Limb (tissue), 2 donors: ENCODE data around the gene MLLT3.
"Not testable (repeated sequence)": the region's sequence is repeated elsewhere in the genome, so short reads cannot be mapped to it uniquely, and the experiment has no call there.

Source experiments
- DNase-seq, 2 donors: peaks; one replicate each; pipeline ENCODE4 v3.0.0-alpha.2; 2016; ENCODE audit errors: extremely low spot score in 2 of 2

The MLLT3 gene

DNA sequence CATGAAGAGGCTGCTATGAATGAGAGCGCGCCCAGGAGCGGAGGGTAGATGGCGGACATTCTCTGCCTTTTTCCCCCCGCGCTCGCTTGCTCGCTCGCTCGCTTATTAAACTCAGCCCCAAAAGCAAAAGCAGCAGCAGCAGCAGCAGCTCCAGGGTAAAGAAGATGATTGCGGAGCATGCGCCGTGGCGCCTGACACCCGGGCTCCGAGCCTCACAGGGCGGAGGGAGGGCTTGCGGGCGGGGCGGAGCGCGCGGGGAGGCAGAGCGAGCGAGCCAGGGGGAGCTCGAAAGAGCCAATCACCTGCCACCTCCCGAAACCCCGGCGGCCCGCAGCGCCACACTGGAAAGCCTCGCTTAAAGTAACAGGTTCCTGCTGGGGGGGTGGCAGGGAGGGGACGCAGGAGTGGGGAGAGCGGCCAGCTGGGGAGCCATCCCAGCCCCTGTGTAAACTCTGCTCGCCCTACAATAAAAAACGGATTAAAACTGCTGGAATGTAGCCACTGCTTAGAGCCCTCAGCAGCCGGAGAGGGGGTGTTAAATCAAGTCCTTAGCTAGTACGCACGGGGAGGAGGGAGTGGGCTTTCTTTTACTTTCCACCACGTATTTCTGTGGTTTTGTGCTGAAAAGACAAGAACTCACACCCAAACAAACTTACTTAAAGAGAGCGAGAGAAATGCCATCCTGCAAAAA is at the start of gene MLLT3:
TSS of gene MLLT3 (minus strand) at position 170 of the 691 bp plus-strand sequence.
- DNase-seq, result peak; percentile 97

DNA sequence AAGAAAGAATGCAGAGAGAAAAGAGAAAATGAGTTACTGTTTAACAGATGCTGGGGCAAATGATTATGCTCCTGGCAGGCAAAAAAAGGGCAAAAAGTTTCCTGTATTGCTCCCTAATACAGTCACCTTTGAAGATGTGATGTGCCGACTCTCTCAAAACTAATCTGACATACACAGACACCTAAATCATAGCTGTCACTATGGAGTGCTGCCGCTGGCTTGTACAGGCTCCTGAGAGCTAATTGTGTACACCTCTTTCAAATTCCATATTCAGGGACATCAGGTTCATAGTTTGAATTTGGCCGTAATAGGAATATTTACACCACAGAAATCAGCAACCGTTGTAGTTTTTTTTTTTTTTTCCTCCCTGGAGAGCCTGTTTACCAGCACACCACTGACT is 49.3 kb upstream of the MLLT3 start:
- no peak for DNase-seq

GRCh38 chr9:20670395-20670794 is 48.1 kb upstream of the MLLT3 start:
- no peak for DNase-seq

DNA sequence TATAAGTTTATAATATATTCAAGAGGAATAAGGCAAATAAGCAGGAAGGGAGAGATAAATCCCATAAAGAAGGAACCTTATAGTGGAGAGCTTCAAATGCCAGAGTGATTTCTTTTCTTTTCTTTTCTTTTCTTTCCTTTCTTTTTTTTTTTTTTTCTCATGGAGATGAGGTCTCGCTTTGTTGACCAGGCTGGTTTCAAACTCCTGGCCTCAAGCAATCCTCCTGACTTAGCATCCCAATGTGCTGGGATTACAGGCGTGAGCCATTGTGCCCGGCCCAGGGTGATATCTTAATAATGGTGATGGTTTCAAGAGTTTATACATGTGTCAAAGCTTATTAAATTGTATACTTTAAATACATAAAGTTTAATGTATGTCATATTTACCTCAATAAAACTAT is 42.2 kb upstream of the MLLT3 start:
- no peak for DNase-seq

- DNase-seq, result no peak
These were observed 40.8 kb upstream of the MLLT3 start for GRCh38 chr9:20663133-20663532.

DNA sequence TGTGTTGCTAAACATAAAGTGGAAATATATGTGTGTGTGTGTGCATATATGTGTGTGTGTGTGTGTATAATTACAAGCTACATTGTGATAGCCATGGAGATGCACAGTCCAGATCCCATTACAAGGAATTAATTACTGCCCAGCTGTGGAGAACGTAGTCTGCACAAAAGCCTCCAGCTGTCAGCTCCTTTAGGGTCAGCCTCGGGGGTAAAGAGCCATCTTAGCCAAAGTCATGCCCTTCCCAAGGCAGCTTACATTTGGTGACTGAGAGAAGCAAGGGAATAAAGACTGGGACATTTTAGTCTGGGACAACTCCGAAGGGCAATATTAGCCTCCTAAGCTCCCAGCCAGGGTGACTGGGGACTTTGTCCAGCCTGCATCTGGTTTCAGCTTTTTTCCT is 39.9 kb upstream of the MLLT3 start:
- DNase-seq, result no peak

- no peak for DNase-seq
These were observed 37.2 kb upstream of the MLLT3 start for GRCh38 chr9:20659474-20659967.

DNA sequence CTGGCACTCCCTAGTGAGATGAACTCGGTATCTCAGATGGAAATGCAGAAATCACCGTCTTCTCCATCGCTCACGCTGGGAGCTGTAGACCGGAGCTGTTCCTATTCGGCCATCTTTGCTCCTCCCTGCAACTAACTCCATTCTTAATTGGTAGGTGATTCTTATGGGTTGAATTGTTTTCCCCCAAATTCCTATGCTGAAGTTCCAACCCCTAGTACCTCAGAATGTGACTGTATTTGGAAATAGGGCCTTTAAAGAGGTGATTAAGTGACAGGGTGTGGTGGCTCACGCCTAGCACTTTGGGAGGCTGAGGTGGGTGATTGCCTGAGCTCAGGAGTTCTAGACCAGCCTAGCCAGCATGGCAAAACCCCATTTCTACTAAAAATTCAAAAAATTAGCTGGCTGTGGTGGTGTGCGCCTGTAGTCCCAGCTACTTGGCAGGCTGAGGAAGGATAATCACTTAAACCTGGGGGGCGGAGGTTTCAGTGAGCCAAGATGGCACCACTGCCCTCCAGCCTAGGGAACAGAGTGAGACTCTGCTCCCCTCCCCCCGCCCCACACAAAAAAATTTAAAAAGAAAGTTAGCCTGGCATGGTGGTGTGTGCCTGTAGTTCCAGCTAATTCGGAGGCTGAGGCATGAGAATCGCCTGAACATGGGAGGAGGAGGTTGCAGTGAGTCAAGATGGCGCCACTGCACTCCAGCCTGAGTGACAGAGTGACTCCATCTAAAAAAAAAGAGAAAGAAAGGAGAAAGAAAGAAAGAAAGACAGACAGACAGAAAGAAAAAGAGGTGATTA is 36.6 kb upstream of the MLLT3 start:
- DNase-seq, result no peak

DNA sequence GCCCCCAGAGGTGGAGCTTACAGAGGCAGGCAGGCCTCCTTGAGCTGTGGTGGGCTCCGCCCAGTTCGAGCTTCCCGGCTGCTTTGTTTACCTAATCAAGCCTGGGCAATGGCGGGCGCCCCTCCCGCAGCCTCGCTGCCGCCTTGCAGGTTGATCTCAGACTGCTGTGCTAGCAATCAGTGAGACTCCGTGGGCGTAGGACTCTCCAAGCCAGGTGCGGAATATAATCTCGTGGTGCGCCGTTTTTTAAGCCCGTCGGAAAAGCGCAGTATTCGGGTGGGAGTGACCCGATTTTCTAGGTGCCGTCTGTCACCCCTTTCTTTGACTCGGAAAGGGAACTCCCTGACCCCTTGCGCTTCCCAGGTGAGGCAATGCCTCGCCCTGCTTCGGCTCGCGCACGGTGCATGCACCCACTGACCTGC is 36.0 kb upstream of the MLLT3 start:
- DNase-seq, result not testable (repeated sequence)

DNA sequence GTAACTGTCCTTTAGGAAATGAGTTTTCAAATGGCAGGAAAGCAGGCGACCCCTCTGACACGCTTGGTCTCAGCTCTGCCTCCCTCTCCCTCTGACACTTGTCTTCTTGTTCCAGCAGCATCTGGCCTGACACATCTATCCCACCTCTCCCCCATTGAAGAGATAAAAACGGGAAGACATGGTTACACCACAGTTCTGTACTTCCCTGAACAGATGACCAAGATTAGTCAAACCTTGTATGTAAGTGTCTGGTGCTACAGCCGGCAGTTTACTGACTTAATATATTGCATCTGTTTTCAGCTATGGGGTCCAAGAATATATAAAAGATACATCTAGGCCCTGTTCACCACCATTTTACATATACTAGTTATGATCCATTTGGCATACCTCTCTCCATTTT is 29.6 kb upstream of the MLLT3 start:
- no peak for DNase-seq

DNA sequence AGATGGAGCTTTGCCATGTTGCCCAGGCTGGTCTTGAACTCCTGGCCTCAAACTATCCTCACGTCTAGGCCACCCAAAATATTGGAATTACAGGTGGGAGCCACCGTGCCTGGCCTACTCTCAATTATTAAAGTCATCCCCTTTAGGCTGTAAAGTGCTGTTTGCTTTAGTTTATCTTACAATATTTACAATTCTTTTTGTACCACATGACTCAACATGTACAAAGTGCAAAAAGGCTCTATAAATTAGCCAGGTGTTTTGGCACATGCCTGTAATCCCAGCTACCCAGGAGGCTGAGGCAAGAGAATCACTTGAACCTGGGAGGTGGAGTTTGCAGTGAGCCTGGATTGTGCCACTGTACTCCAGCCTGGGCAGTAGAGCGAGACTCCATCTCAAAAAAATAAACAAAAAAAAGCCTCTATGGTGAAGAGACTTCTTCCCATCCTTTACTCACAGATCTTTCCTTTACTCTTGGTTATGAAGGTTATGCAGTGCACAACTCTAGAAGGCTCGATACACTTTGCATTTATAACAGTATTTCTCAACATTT is 28.5 kb upstream of the MLLT3 start:
- no peak for DNase-seq

DNA sequence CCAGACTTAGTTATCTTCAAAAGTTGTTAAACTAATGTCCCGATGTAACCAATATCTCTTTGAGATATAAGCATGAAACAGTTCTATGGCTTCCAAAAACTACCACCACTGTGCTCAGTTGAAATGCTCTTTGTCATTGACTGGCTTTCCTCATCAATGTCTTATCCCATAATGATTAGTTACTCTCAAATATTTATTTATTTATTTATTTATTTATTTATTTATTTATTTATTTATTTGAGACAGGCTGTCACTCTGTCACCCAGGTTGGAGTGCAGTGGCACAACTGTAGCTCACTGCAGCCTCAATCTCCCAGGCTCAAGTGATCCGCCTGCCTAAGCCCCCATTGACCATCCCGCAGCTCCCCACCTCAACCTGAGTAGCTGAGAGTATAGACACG is 28.0 kb upstream of the MLLT3 start:
- DNase-seq, result no peak

- no peak for DNase-seq
These were observed 27.1 kb upstream of the MLLT3 start for GRCh38 chr9:20649381-20649780.

GRCh38 chr9:20646656-20647055 is 24.4 kb upstream of the MLLT3 start:
- DNase-seq, result no peak

DNA sequence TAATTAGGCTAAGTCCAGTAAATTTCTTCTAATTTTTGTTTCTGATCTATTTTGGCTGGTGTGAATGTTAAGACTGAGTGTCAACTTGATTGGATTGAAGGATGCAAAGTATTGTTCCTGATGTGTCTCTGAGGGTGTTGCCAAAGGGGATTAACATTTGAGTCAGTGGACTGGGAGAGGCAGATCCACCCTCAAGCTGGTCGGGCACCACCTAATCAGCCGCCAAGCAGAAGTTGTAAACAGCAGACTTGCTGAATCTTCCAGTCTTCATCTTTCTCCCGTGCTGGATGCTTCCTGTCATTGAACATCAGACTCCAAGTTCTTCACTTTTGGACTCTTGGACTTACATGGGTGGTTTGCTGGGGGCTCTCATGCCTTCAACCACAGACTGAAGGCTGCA is 21.4 kb upstream of the MLLT3 start:
- no peak for DNase-seq

GRCh38 chr9:20642045-20642444 is 19.7 kb upstream of the MLLT3 start:
- DNase-seq, result no peak

DNA sequence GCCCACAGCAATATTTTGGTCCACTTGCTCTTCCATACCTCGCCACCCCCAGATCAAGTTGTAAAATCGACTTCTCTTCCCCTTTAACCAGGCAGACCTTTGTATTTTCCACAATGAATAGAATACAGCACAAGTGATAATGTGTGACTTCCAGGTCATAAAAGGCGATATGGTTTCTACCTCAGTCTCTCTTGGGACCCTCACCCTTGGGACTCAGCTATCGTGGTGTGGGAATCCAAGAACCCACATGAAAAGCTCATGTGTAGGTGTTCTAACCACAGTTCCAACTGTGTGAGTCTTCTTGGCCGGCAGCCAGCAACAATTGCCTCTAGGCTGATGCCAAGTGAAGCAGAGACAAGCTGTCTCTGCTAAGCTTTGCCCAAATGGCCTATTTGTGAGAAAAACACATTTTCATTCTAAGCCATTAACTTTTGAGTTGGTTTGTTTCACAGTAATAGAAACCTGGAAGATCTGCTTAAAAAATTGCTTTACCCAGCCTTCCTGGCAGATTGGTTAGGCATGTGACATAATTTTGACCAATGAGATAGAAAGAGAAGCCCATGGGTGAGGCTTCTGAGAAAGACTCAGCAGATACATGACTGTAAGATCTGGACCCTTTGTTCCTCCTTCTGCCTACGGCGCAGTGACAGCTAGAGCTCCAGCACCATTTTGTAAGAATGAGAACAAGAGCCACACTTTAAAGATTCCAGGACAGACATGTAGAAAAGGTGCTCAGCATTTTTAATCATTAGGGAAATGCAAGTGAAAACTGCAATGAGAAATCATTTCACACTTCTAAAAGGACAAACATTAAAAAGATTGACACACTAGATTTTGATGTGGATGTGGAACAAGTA is 18.3 kb upstream of the MLLT3 start:
- peak in 1 of 2 donors; percentile 53 for DNase-seq

GRCh38 chr9:20636888-20637440 is 14.7 kb upstream of the MLLT3 start:
- DNase-seq, result no peak

DNA sequence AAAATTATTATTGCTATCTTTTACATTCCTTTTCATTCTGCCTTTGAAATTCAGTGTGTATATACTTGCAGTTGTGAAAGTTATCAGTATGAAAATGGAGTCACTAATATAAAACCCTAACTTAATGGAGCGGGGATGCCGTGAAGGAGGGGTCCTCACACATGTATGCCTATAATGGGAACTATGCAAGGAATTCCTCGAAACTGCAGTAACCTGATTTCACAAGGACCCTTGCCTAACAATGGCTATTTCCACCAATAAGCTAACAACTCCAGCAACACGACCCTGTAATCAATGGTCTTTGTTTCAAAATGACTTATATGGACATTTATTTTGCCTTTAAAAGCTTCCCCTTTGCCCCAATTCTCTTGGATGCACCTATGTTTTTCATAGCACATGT is 12.6 kb upstream of the MLLT3 start:
- no peak for DNase-seq

- DNase-seq, result no peak
These were observed 10.4 kb upstream of the MLLT3 start for GRCh38 chr9:20632705-20633104.

- DNase-seq, result no peak
These were observed 8.1 kb upstream of the MLLT3 start for GRCh38 chr9:20630241-20630943.
